MM.1S (cell line): ENCODE measurements around the gene MMP15.

Experiments used
- DNase-seq: peaks from one replicate; pipeline ENCODE4 v3.0.0-alpha.2; 2015
- H2AFZ ChIP-seq: fragments of 300-600 bp; sonication (generic); 2 replicates; pipeline ENCODE4 v1.6.0; 2016; ENCODE audit warnings: antibody characterized with exemption, low read length
- H3F3A ChIP-seq: fragments of 300-600 bp; sonication (generic); 2 replicates; pipeline ENCODE4 v1.6.1; 2016; ENCODE audit warnings: mild to moderate bottlenecking, antibody characterized with exemption, low read length, moderate library complexity, mixed read lengths; ENCODE audit not compliant: insufficient read depth
- H3K27ac ChIP-seq: fragments of 300-600 bp; sonication (generic); 2 replicates; pipeline ENCODE4 v1.5.1; 2016; ENCODE audit warnings: mild to moderate bottlenecking, low read length
- H3K27me3 ChIP-seq: fragments of 300-600 bp; sonication (generic); replicated peaks from 2 replicates; pipeline ENCODE4 v1.6.0; 2016; ENCODE audit warnings: low read length; ENCODE audit not compliant: insufficient read depth
- H3K36me3 ChIP-seq: fragments of 300-600 bp; sonication (generic); replicated peaks from 2 replicates; pipeline ENCODE4 v1.6.1; 2016; ENCODE audit warnings: mild to moderate bottlenecking, low read length, mixed read lengths; ENCODE audit not compliant: insufficient read depth
- H3K4me1 ChIP-seq: fragments of 300-600 bp; sonication (generic); 2 replicates; pipeline ENCODE4 v1.6.1; 2016; ENCODE audit warnings: low read length, mixed read lengths
- H3K4me2 ChIP-seq: fragments of 300-600 bp; sonication (generic); 2 replicates; pipeline ENCODE4 v1.6.0; 2016; ENCODE audit warnings: low read depth, low read length
- H3K4me3 ChIP-seq: fragments of 300-600 bp; sonication (generic); 2 replicates; pipeline ENCODE4 v1.5.1; 2016; ENCODE audit warnings: low read length, mixed read lengths
- H3K79me2 ChIP-seq: fragments of 300-600 bp; sonication (generic); 2 replicates; pipeline ENCODE4 v1.6.1; 2016; ENCODE audit warnings: mixed run types, low read length, mixed read lengths
- H3K9ac ChIP-seq: fragments of 300-600 bp; sonication (generic); 2 replicates; pipeline ENCODE4 v1.6.1; 2016; ENCODE audit warnings: low read length, mixed read lengths
- H3K9me2 ChIP-seq: fragments of 300-600 bp; sonication (generic); replicated peaks from 2 replicates; pipeline ENCODE4 v1.6.1; 2016; ENCODE audit warnings: mild to moderate bottlenecking, low read length, mixed read lengths; ENCODE audit not compliant: insufficient read depth
- H3K9me3 ChIP-seq: fragments of 300-600 bp; sonication (generic); replicated peaks from 2 replicates; pipeline ENCODE4 v1.6.1; 2016; ENCODE audit warnings: mild to moderate bottlenecking, low read length, mixed read lengths; ENCODE audit not compliant: insufficient read depth
- H4K20me1 ChIP-seq: fragments of 300-600 bp; sonication (generic); 2 replicates; pipeline ENCODE4 v1.6.1; 2016; ENCODE audit warnings: mild to moderate bottlenecking, low read length, moderate library complexity, mixed read lengths; ENCODE audit not compliant: insufficient read depth
- EZH2 ChIP-seq: fragments of 300-600 bp; sonication (generic); optimal IDR thresholded peaks from 2 replicates; pipeline ENCODE3; 2017; ENCODE audit warnings: low read depth, mild to moderate bottlenecking, antibody characterized with exemption, low read length, mixed read lengths
- EZH2phosphoT487 ChIP-seq: fragments of 300-600 bp; sonication (generic); IDR thresholded peaks from 2 replicates; pipeline ENCODE4 v1.6.1; 2018; ENCODE audit warnings: antibody characterized with exemption, low read length
- TF ChIP-seq, protein P1 (sequence below): fragments of 300-600 bp; sonication (generic); IDR thresholded peaks from 2 replicates; pipeline ENCODE4 v1.5.1; 2016; ENCODE audit warnings: antibody characterized with exemption, low read length, mixed read lengths

The MMP15 gene

DNA sequence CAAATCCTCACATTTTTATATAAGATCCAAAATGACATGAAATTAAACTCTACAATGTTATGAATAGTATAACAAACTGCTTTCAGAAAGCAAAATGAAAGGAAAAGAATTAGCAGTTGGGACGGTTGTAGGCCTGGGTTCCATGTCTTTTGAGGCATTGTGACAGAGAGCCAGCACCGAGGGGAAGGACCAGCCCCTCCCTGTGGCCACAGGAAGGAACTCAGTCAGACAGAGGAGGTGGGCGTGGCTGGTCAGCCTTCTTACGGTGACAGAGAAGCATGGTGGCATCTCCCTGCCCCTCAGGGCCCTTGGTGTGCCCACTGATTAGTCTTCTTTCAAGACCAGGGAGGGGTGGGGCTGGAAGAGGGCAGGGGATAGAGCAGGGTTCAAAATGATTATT, 30.8 kb upstream of the MMP15 start:
- no peaks in the 10 kb centered on the region for H3K9me3 ChIP-seq
- H3K36me3 ChIP-seq = no peaks in the 10 kb centered on the region
- H3K4me3 ChIP-seq = no peak overlapping the region
- H3K4me2 ChIP-seq = no peak overlapping the region
- TF ChIP-seq EZH2 = no peak
- TF ChIP-seq, protein P1, sequence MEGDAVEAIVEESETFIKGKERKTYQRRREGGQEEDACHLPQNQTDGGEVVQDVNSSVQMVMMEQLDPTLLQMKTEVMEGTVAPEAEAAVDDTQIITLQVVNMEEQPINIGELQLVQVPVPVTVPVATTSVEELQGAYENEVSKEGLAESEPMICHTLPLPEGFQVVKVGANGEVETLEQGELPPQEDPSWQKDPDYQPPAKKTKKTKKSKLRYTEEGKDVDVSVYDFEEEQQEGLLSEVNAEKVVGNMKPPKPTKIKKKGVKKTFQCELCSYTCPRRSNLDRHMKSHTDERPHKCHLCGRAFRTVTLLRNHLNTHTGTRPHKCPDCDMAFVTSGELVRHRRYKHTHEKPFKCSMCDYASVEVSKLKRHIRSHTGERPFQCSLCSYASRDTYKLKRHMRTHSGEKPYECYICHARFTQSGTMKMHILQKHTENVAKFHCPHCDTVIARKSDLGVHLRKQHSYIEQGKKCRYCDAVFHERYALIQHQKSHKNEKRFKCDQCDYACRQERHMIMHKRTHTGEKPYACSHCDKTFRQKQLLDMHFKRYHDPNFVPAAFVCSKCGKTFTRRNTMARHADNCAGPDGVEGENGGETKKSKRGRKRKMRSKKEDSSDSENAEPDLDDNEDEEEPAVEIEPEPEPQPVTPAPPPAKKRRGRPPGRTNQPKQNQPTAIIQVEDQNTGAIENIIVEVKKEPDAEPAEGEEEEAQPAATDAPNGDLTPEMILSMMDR = peak; percentile 44
- no peaks in the 10 kb centered on the region for H3K27me3 ChIP-seq
- H2AFZ ChIP-seq = no peak overlapping the region
- H3K9ac ChIP-seq = no peak overlapping the region
- peaks cover 14% of the 10 kb centered on the region for H3K4me1 ChIP-seq
- no peaks in the 10 kb centered on the region; the same call in 1 of the 2 replicates for H4K20me1 ChIP-seq
- no peak overlapping the region for H3K27ac ChIP-seq
- peak; percentile 48 for DNase-seq
- H3F3A ChIP-seq = peaks cover 7% of the 10 kb centered on the region
- peaks cover 10% of the 10 kb centered on the region for H3K79me2 ChIP-seq
- no peaks in the 10 kb centered on the region for H3K9me2 ChIP-seq

DNA sequence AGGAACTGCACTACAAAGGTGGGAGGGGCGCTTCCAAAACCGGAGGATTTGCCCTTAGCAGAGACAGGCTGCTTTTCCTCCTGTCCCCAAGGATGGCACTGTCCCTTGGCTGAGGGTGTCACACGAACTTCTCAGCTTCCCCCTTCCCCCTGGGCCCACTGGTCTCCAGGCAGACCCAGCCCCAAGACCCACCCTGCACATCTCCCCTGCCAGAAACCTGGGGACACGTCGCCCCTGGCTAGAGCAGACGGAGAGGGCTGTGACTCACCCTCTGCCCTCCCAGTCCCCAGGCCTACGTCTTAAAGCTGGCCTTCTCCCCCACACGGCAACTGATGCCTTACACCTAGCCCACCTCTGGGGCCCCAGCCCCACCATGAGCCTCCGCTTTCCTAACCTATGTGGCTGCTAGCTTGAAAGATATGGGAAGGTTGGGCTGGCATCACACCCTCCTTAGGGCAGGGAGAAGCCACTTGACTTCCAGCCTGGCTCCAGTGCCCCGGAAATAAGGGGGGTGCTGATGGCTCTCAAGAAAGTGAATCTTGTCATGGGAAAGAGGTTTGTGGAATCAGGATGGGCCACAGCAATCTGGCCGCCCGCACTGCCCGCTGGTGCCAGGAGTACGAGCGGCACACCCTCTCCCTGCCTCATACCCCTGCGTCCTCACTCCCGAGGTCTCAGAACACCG, 29.7 kb upstream of the MMP15 start:
- no peak overlapping the region for H3K27ac ChIP-seq

GRCh38 chr16:57996406-57997175, 29.0 kb upstream of the MMP15 start:
- H3K4me2 ChIP-seq = no peak overlapping the region
- H3K9ac ChIP-seq = no peak overlapping the region

More for the DNA sequence above, 29.7 kb upstream of the MMP15 start:
- H3K9me3 ChIP-seq = no peaks in the 10 kb centered on the region
- no peaks in the 10 kb centered on the region; the same call in 1 of the 2 replicates for H4K20me1 ChIP-seq
- H3K4me1 ChIP-seq = peaks cover 14% of the 10 kb centered on the region
- H3K9ac ChIP-seq = no peak overlapping the region
- H3K4me3 ChIP-seq = no peak overlapping the region
- DNase-seq = no peak
- H3K79me2 ChIP-seq = peaks cover 12% of the 10 kb centered on the region
- no peak for TF ChIP-seq EZH2phosphoT487
- TF ChIP-seq, protein P1 = no peak
- no peak for TF ChIP-seq EZH2
- H3K36me3 ChIP-seq = no peaks in the 10 kb centered on the region
- H2AFZ ChIP-seq = no peak overlapping the region
- H3F3A ChIP-seq = peaks cover 11% of the 10 kb centered on the region
- no peak overlapping the region for H3K4me2 ChIP-seq
- H3K9me2 ChIP-seq = no peaks in the 10 kb centered on the region
- H3K27me3 ChIP-seq = no peaks in the 10 kb centered on the region

More at GRCh38 chr16:57996406-57997175, 29.0 kb upstream of the MMP15 start:
- H3F3A ChIP-seq = peaks cover 14% of the 10 kb centered on the region
- H2AFZ ChIP-seq = no peak overlapping the region
- H3K27ac ChIP-seq = no peak overlapping the region
- H3K4me1 ChIP-seq = peaks cover 14% of the 10 kb centered on the region
- H4K20me1 ChIP-seq = no peaks in the 10 kb centered on the region; the same call in 1 of the 2 replicates
- H3K9me3 ChIP-seq = no peaks in the 10 kb centered on the region
- no peaks in the 10 kb centered on the region for H3K36me3 ChIP-seq
- H3K27me3 ChIP-seq = no peaks in the 10 kb centered on the region
- TF ChIP-seq, protein P1 = no peak
- TF ChIP-seq EZH2 (no peak), EZH2phosphoT487 (no peak)
- H3K4me3 ChIP-seq = no peak overlapping the region
- no peak for DNase-seq
- no peaks in the 10 kb centered on the region for H3K9me2 ChIP-seq
- H3K79me2 ChIP-seq = peaks cover 15% of the 10 kb centered on the region
